ENCODE data around the gene DOCK7. TPM values are rescaled to one million over a fixed set of nuclear protein-coding genes. Genes with fewer than 3 reads are reported as not detected.

DOCK7 gene
- total and polyA plus RNA-seq, 2 of the 8 experiments (the other 6 are each of a cell fraction or from before 2014, with no cell fraction given) = 10.2 to 33.7 TPM

GRCh38 chr1:62589321-62589720 lies 98.9 kb downstream of the DOCK7 start:
- Histone ChIP-seq H4K91ac (replicated peaks; ENCODE audit: insufficient read length, low read length) (no peak overlapping the region), H2BK120ac (replicated peaks; ENCODE audit: low read depth, low read length) (no peak overlapping the region), H3K9me3 (ENCODE audit: insufficient read depth in 2 of 2, low read depth in 1 of 2, low read length in 1 of 2) (no peaks in the 10 kb centered on the region), H2BK5ac (ENCODE audit: low read depth, low read length) (no peak overlapping the region), H3K36me3 (ENCODE audit: control insufficient read depth in 2 of 4, insufficient read depth in 4 of 4, low read length in 3 of 4) (no peaks in the 10 kb centered on the region; a peak in 1 of 8 replicates), H3K79me2 (ENCODE audit: control insufficient read depth in 1 of 2, insufficient read depth in 2 of 2, low read length in 2 of 2) (no peaks in the 10 kb centered on the region), H3K9ac (replicated peaks in 1 of 4; ENCODE audit: extremely low read depth in 1 of 4, low read depth in 3 of 4, low read length in 3 of 4) (no peak overlapping the region), H3K4me3 (ENCODE audit: extremely low read depth in 1 of 4, insufficient read depth in 2 of 4, low read depth in 3 of 4, low read length in 4 of 4) (no peak overlapping the region), H2BK15ac (ENCODE audit: low read length) (no peak overlapping the region), H3K27me3 (replicated peaks in 1 of 4; ENCODE audit: control insufficient read depth in 3 of 4, extremely low read depth in 1 of 4, insufficient read depth in 3 of 4, low read length in 3 of 4) (no peaks in the 10 kb centered on the region), H4K20me1 (replicated peaks in 1 of 2; ENCODE audit: control insufficient read depth in 1 of 2, insufficient read depth in 2 of 2, low read length in 2 of 2) (no peaks in the 10 kb centered on the region), H2AK5ac (ENCODE audit: low read depth, low read length) (no peak overlapping the region), H3K14ac (ENCODE audit: insufficient read length) (no peak overlapping the region), H2BK12ac (ENCODE audit: low read depth, low read length) (no peak overlapping the region), H3K27ac (ENCODE audit: low read depth, low read length) (no peak overlapping the region), H3K23me2 (ENCODE audit: low read depth, low read length) (no peaks in the 10 kb centered on the region), H3K56ac (replicated peaks; ENCODE audit: insufficient read length, low read depth, low read length) (no peak overlapping the region), H3K4ac (replicated peaks; ENCODE audit: insufficient read length, low read depth, low read length) (no peak overlapping the region), H2BK20ac (ENCODE audit: low read length) (no peak overlapping the region), H3K4me1 (replicated peaks in 1 of 4; ENCODE audit: control insufficient read depth in 3 of 4, insufficient read depth in 4 of 4, low read length in 3 of 4) (peaks cover 0 to 4% (median 0%) of the 10 kb centered on the region in 4 experiments; a peak in 2 of 7 replicates), H2AFZ (ENCODE audit: low read length) (no peak overlapping the region), H3K79me1 (ENCODE audit: low read depth, low read length) (no peaks in the 10 kb centered on the region), H4K5ac (ENCODE audit: insufficient read length, low read depth, low read length) (no peak overlapping the region), H3K18ac (ENCODE audit: extremely low read depth, low read length) (no peak overlapping the region), H3K4me2 (ENCODE audit: insufficient read depth in 1 of 2, low read depth in 2 of 2, low read length in 2 of 2) (no peak overlapping the region), H4K8ac (ENCODE audit: extremely low read depth, insufficient read depth, low read length) (no peak overlapping the region), H3K23ac (ENCODE audit: insufficient read length) (no peak overlapping the region)
- ChIA-PET CTCF (ENCODE audit: partially characterized antibody) (interaction anchor here (0.7 kb wide), 1 partner anchor 847 kb away, joined by 3 read pairs; no protein-coding TSS in a partner anchor), POLR2A (ENCODE audit: partially characterized antibody) (no interaction called here)
- no peak for DNase-seq (ENCODE audit: low read depth in 1 of 2, low spot score in 2 of 2)
- no peak for FAIRE-seq
- WGBS, 2 experiments (ENCODE audit: extremely low coverage in 1 of 2, insufficient coverage in 1 of 2, insufficient read length in 1 of 2, insufficient replicate concordance in 2 of 2, low coverage in 1 of 2, low lambda C conversion rate in 2 of 2, missing lambda C conversion rate in 1 of 2) = 93% methylated on average over 3 of the region's 3 CpGs; no CpG with 5 or more reads in 1 of the 2 experiments
- TF ChIP-seq SRF (IDR thresholded peaks at IDR 0.05; ENCODE audit: low read depth, low read length) (no peak), RFX5 (IDR thresholded peaks at IDR 0.05; ENCODE audit: borderline replicate concordance, low read depth, low read length) (no peak), ATF2 (IDR thresholded peaks at IDR 0.05; ENCODE audit: low read length) (no peak), SIN3A (conservative IDR thresholded peaks at IDR 0.05 in 1 of 2, IDR thresholded peaks at IDR 0.05 in 1 of 2; ENCODE audit: low read depth in 1 of 2, low read length in 2 of 2) (no peak), GABPA (IDR thresholded peaks at IDR 0.05; ENCODE audit: borderline replicate concordance, insufficient read depth, low read length) (no peak), EP300 (IDR thresholded peaks at IDR 0.05; ENCODE audit: borderline replicate concordance in 1 of 2, low read depth in 2 of 2, low read length in 2 of 2) (no peak), CTCF (IDR thresholded peaks at IDR 0.05; ENCODE audit: control extremely low read depth in 1 of 3, insufficient read depth in 1 of 3, low read depth in 1 of 3, low read length in 3 of 3) (no peak), CHD2 (IDR thresholded peaks at IDR 0.05; ENCODE audit: low read length) (no peak), POLR2AphosphoS5 (IDR thresholded peaks at IDR 0.05; ENCODE audit: low read depth, low read length) (no peak), SP2 (IDR thresholded peaks at IDR 0.05; ENCODE audit: low read length) (no peak)

All from H1 (cell line).